MM.1S (cell line): Measurements from ENCODE around the gene RFPL3.

Experiments
- DNase-seq: peaks from one replicate; pipeline ENCODE4 v3.0.0-alpha.2; 2015
- H2AFZ ChIP-seq: fragments of 300-600 bp; sonication (generic); 2 replicates; pipeline ENCODE4 v1.6.0; 2016; ENCODE audit warnings: antibody characterized with exemption, low read length
- H3F3A ChIP-seq: fragments of 300-600 bp; sonication (generic); 2 replicates; pipeline ENCODE4 v1.6.1; 2016; ENCODE audit warnings: mild to moderate bottlenecking, antibody characterized with exemption, low read length, moderate library complexity, mixed read lengths; ENCODE audit not compliant: insufficient read depth
- H3K27ac ChIP-seq: fragments of 300-600 bp; sonication (generic); 2 replicates; pipeline ENCODE4 v1.5.1; 2016; ENCODE audit warnings: mild to moderate bottlenecking, low read length
- H3K27me3 ChIP-seq: fragments of 300-600 bp; sonication (generic); replicated peaks from 2 replicates; pipeline ENCODE4 v1.6.0; 2016; ENCODE audit warnings: low read length; ENCODE audit not compliant: insufficient read depth
- H3K36me3 ChIP-seq: fragments of 300-600 bp; sonication (generic); replicated peaks from 2 replicates; pipeline ENCODE4 v1.6.1; 2016; ENCODE audit warnings: mild to moderate bottlenecking, low read length, mixed read lengths; ENCODE audit not compliant: insufficient read depth
- H3K4me1 ChIP-seq: fragments of 300-600 bp; sonication (generic); 2 replicates; pipeline ENCODE4 v1.6.1; 2016; ENCODE audit warnings: low read length, mixed read lengths
- H3K4me2 ChIP-seq: fragments of 300-600 bp; sonication (generic); 2 replicates; pipeline ENCODE4 v1.6.0; 2016; ENCODE audit warnings: low read depth, low read length
- H3K4me3 ChIP-seq: fragments of 300-600 bp; sonication (generic); 2 replicates; pipeline ENCODE4 v1.5.1; 2016; ENCODE audit warnings: low read length, mixed read lengths
- H3K79me2 ChIP-seq: fragments of 300-600 bp; sonication (generic); 2 replicates; pipeline ENCODE4 v1.6.1; 2016; ENCODE audit warnings: mixed run types, low read length, mixed read lengths
- H3K9ac ChIP-seq: fragments of 300-600 bp; sonication (generic); 2 replicates; pipeline ENCODE4 v1.6.1; 2016; ENCODE audit warnings: low read length, mixed read lengths
- H3K9me2 ChIP-seq: fragments of 300-600 bp; sonication (generic); replicated peaks from 2 replicates; pipeline ENCODE4 v1.6.1; 2016; ENCODE audit warnings: mild to moderate bottlenecking, low read length, mixed read lengths; ENCODE audit not compliant: insufficient read depth
- H3K9me3 ChIP-seq: fragments of 300-600 bp; sonication (generic); replicated peaks from 2 replicates; pipeline ENCODE4 v1.6.1; 2016; ENCODE audit warnings: mild to moderate bottlenecking, low read length, mixed read lengths; ENCODE audit not compliant: insufficient read depth
- H4K20me1 ChIP-seq: fragments of 300-600 bp; sonication (generic); 2 replicates; pipeline ENCODE4 v1.6.1; 2016; ENCODE audit warnings: mild to moderate bottlenecking, low read length, moderate library complexity, mixed read lengths; ENCODE audit not compliant: insufficient read depth
- EZH2 ChIP-seq: fragments of 300-600 bp; sonication (generic); optimal IDR thresholded peaks from 2 replicates; pipeline ENCODE3; 2017; ENCODE audit warnings: low read depth, mild to moderate bottlenecking, antibody characterized with exemption, low read length, mixed read lengths
- EZH2phosphoT487 ChIP-seq: fragments of 300-600 bp; sonication (generic); IDR thresholded peaks from 2 replicates; pipeline ENCODE4 v1.6.1; 2018; ENCODE audit warnings: antibody characterized with exemption, low read length
- TF ChIP-seq, protein P1 (sequence below): fragments of 300-600 bp; sonication (generic); IDR thresholded peaks from 2 replicates; pipeline ENCODE4 v1.5.1; 2016; ENCODE audit warnings: antibody characterized with exemption, low read length, mixed read lengths

RFPL3 gene

GRCh38 chr22:32361257-32361656 lies 3.6 kb downstream of the RFPL3 start:
- no peaks in the 10 kb centered on the region for H4K20me1 ChIP-seq
- H3K79me2 ChIP-seq, result no peaks in the 10 kb centered on the region
- no peaks in the 10 kb centered on the region for H3K9me2 ChIP-seq
- no peaks in the 10 kb centered on the region for H3K27me3 ChIP-seq
- H3K9ac ChIP-seq, result no peak overlapping the region
- no peaks in the 10 kb centered on the region for H3F3A ChIP-seq
- TF ChIP-seq EZH2phosphoT487, result no peak
- TF ChIP-seq, protein P1, sequence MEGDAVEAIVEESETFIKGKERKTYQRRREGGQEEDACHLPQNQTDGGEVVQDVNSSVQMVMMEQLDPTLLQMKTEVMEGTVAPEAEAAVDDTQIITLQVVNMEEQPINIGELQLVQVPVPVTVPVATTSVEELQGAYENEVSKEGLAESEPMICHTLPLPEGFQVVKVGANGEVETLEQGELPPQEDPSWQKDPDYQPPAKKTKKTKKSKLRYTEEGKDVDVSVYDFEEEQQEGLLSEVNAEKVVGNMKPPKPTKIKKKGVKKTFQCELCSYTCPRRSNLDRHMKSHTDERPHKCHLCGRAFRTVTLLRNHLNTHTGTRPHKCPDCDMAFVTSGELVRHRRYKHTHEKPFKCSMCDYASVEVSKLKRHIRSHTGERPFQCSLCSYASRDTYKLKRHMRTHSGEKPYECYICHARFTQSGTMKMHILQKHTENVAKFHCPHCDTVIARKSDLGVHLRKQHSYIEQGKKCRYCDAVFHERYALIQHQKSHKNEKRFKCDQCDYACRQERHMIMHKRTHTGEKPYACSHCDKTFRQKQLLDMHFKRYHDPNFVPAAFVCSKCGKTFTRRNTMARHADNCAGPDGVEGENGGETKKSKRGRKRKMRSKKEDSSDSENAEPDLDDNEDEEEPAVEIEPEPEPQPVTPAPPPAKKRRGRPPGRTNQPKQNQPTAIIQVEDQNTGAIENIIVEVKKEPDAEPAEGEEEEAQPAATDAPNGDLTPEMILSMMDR, result no peak
- TF ChIP-seq EZH2, result no peak
- H3K9me3 ChIP-seq, result no peaks in the 10 kb centered on the region
- H3K27ac ChIP-seq, result no peak overlapping the region
- H3K36me3 ChIP-seq, result no peaks in the 10 kb centered on the region
- H3K4me3 ChIP-seq, result no peak overlapping the region
- H2AFZ ChIP-seq, result no peak overlapping the region
- no peaks in the 10 kb centered on the region for H3K4me1 ChIP-seq
- no peak for DNase-seq
- no peak overlapping the region for H3K4me2 ChIP-seq

DNA sequence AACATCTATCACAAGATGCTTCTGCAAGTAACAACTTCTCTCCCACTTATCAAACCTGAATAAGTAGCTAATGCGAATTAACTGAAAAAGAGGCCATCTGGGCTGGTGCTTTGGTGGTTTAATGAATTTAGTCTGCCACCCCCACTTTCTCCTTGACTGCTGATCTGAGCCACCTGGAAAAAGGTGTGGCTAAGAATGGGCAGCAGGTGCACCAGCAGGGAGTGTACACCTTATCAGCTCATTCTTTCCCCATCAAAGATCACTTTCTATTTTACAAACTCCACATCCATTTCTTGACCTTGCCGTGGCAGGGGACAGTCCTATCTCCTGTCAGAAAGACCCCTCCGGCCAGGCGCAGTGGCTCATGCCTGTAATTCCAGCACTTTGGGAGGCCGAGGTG lies 6.5 kb downstream of the RFPL3 start:
- TF ChIP-seq EZH2phosphoT487 (no peak), EZH2 (no peak)
- TF ChIP-seq, protein P1, result no peak
- Histone ChIP-seq H3F3A (no peaks in the 10 kb centered on the region), H3K36me3 (no peaks in the 10 kb centered on the region), H3K79me2 (no peaks in the 10 kb centered on the region), H4K20me1 (no peaks in the 10 kb centered on the region), H3K9me3 (no peaks in the 10 kb centered on the region), H3K4me1 (no peaks in the 10 kb centered on the region), H2AFZ (no peak overlapping the region), H3K9me2 (no peaks in the 10 kb centered on the region), H3K27ac (no peak overlapping the region), H3K4me2 (no peak overlapping the region), H3K27me3 (no peaks in the 10 kb centered on the region), H3K4me3 (no peak overlapping the region), H3K9ac (no peak overlapping the region)
- DNase-seq, result no peak

- Histone ChIP-seq H3K4me1 (no peaks in the 10 kb centered on the region), H3K9me2 (no peaks in the 10 kb centered on the region), H3K79me2 (no peaks in the 10 kb centered on the region), H3K9me3 (no peaks in the 10 kb centered on the region), H3K4me2 (no peak overlapping the region), H2AFZ (no peak overlapping the region), H4K20me1 (no peaks in the 10 kb centered on the region), H3K4me3 (no peak overlapping the region), H3K36me3 (no peaks in the 10 kb centered on the region), H3K9ac (no peak overlapping the region), H3K27me3 (no peaks in the 10 kb centered on the region), H3K27ac (no peak overlapping the region), H3F3A (no peaks in the 10 kb centered on the region)
- no peak for DNase-seq
- TF ChIP-seq, protein P1, result no peak
- TF ChIP-seq EZH2phosphoT487, result no peak
- no peak for TF ChIP-seq EZH2
Observed at GRCh38 chr22:32375678-32376450, 18.2 kb downstream of the RFPL3 start.
